Measurements from ENCODE around the gene GRB7.
"Not testable (repeated sequence)": the region's sequence is repeated elsewhere in the genome, so short reads cannot be mapped to it uniquely, and the experiment has no call there.

Gene GRB7

DNA sequence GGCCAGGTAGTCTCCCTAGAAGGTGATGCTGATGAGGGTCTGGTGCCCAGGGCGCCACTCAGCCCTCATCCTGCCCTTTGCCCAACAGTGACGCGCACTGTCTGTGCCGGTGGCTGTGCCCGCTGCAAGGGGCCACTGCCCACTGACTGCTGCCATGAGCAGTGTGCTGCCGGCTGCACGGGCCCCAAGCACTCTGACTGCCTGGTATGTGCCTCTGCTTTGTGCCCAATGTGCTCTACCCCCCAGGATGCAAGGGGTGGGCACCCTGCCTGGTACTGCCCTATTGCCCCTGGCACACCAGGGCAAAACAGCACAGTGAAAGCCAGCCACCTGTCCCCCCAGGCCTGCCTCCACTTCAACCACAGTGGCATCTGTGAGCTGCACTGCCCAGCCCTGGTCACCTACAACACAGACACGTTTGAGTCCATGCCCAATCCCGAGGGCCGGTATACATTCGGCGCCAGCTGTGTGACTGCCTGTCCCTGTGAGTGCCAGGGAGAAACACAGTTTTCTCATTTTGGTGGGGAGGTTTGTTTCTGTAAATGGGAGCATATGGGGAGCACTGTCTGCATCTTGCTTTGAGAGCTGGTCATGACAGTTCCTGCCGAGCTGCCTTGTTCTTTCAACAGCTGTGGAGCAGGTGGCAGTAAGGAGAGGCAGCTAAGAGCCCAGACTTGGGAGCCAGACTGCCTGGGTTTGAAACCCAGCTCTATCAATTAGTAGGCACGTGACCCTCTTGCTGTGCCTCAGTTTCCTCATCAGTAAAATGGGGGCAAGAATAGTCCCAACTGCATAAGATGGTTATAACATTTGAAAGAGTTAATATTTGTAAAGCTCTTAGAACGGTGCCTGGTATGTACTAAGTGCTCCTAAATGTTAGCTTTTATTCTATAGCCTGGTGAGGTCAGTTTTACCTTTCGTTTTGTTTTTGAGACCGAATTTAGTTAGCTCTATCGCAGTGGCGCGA lies 27.5 kb upstream of the GRB7 start:
- no peak for DNase-seq

GRCh38 chr17:39711071-39711470 lies 26.7 kb upstream of the GRB7 start:
- DNase-seq = not testable (repeated sequence)

DNA sequence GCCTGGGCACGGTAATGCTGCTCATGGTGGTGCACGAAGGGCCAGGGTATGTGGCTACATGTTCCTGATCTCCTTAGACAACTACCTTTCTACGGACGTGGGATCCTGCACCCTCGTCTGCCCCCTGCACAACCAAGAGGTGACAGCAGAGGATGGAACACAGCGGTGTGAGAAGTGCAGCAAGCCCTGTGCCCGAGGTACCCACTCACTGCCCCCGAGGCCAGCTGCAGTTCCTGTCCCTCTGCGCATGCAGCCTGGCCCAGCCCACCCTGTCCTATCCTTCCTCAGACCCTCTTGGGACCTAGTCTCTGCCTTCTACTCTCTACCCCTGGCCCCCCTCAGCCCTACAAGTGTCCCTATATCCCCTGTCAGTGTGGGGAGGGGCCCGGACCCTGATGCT lies 25.9 kb upstream of the GRB7 start:
- DNase-seq = no peak

GRCh38 chr17:39714234-39714633 lies 23.5 kb upstream of the GRB7 start:
- DNase-seq = no peak

DNA sequence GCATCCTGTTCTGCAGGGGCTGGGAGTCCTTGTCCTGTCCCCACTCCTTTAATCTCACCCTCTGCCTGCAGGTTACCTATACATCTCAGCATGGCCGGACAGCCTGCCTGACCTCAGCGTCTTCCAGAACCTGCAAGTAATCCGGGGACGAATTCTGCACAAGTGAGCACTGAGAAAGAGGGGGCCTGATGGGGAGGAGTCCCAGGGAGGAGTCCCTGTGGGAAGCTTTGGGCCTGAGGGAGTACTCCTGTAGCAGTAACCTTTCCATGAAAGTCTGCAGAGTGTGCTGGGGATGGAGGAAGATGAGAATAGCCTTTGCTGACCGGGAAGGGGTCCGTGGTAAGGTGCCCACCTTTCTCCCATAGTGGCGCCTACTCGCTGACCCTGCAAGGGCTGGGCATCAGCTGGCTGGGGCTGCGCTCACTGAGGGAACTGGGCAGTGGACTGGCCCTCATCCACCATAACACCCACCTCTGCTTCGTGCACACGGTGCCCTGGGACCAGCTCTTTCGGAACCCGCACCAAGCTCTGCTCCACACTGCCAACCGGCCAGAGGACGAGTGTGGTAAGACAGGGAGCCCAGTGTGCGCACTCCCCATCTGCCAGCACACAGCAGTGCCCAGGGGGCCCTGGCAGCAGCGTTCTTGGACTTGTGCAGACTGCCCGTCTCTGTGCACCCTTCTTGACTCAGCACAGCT lies 22.2 kb upstream of the GRB7 start:
- no peak for DNase-seq

GRCh38 chr17:39716073-39716818 lies 21.5 kb upstream of the GRB7 start:
- DNase-seq = no peak

GRCh38 chr17:39716879-39717536 lies 20.7 kb upstream of the GRB7 start:
- no peak for DNase-seq

- DNase-seq = no peak
Measured at GRCh38 chr17:39717660-39718059, 20.1 kb upstream of the GRB7 start.

- DNase-seq = no peak
Measured at GRCh38 chr17:39719563-39720355, 18.0 kb upstream of the GRB7 start.

- DNase-seq = no peak
Measured at GRCh38 chr17:39722104-39722503, 15.6 kb upstream of the GRB7 start.

DNA sequence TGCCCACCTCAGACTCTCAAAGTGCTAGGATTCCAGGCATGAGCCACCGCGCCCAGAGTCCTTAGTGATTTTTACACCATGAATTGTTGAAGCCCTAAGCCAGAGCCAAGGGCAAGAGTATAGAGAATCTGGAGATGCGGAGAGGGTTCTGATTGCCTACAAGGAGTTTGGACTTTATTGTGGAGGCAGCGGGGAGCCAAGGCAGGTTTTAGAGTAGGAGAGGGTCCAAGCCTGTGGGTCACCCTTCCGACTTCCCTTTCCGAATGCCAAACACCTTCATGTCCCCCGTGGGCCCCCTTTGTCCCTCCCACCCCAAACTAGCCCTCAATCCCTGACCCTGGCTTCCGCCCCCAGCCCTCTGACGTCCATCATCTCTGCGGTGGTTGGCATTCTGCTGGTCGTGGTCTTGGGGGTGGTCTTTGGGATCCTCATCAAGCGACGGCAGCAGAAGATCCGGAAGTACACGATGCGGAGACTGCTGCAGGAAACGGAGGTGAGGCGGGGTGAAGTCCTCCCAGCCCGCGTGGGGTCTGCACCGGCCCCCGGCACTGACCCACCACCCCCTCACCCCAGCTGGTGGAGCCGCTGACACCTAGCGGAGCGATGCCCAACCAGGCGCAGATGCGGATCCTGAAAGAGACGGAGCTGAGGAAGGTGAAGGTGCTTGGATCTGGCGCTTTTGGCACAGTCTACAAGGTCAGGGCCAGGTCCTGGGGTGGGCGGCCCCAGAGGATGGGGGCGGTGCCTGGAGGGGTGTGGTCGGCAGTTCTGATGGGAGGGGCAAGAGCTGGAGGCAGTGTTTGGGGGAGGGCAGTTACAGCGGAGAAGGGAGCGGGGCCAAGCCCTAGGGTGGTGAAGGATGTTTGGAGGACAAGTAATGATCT lies 14.5 kb upstream of the GRB7 start:
- no peak for DNase-seq

- DNase-seq = no peak
Measured at GRCh38 chr17:39724731-39725130, 13.0 kb upstream of the GRB7 start.

GRCh38 chr17:39725923-39726322 lies 11.8 kb upstream of the GRB7 start:
- not testable (repeated sequence) for DNase-seq

DNA sequence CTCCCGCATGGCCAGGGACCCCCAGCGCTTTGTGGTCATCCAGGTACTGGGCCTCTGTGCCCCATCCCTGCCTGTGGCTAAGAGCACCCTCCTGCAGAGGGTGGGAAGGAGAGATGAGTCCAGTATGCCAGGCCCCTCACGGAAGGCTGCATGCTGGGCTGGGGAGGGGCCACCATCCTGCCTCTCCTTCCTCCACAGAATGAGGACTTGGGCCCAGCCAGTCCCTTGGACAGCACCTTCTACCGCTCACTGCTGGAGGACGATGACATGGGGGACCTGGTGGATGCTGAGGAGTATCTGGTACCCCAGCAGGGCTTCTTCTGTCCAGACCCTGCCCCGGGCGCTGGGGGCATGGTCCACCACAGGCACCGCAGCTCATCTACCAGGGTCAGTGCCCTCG lies 11.1 kb upstream of the GRB7 start:
- no peak for DNase-seq

GRCh38 chr17:39727556-39727955 lies 10.2 kb upstream of the GRB7 start:
- DNase-seq = no peak

DNA sequence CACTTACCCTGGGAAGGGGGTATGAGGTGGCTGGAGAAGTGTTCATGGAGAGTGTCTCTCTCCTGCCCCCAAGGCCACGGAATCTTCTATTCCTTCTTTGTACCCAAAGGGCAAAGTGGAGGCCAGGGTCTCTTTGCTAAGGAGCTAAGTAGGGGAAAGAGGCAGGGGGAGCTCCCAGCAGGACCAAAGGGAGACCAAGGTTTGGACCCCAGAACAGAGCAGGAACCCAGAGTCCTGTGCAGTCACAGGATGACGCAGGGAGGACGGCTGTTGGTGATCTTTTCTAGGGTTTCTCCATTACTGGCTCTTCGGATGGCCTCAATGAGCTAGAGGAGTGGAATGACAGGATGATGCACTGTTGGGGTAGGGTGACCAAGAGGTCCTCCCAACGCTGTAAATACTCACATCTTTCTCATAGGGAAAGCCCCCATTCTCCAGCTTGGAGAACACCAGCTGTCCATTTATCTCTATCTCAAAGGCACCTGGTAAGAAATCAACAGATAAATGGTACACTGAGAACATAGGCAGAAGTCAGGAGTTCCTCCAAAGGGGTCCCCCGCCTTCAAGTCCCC lies 8.4 kb upstream of the GRB7 start:
- no peak for DNase-seq

DNA sequence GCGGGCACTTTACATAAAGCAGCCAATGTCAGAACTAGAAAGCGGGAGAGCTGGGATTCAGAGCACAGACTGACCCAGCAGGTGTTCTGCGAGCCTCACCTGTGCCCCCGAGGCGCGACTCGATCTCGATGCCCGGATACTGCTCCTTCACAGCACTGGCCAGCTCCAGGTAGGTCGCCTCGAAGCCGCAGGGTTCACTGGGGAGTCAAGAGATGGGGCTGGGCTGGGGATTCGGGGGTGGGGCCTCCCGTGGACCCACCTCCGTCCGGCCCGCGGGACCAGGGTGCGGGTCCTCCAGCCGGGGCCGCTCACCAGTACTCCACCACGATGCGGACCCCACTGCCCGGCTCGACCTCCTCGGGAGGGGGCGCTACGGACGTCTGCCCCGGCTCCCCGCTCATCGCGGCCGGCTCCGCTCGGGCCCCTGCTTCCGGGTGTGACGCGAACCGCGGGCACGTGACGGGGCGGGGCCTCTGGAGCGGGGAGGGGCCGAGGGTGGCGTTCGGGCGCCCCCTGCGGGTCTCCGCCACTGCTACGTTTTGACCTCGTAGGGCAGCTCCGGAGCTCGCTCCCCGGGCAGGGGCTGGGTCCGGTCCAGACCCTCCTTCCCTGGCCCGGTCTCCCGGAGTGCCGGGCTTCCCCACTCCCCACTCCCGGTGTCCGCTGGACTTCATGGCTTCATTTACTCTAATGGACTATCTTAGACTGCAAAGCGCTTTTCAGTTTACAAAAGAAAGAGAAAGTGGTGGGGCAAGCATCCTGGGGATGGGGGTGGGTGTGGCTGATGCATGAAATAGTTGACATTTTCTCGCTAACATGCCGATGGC lies 7.4 kb upstream of the GRB7 start, which contains the start of gene MIEN1:
Gene MIEN1, minus strand, starts transcription at position 438 of the 827 bp plus-strand sequence. Its CDS starts 37 bp downstream, at position 401.
- peak; percentile 96 for DNase-seq

DNA sequence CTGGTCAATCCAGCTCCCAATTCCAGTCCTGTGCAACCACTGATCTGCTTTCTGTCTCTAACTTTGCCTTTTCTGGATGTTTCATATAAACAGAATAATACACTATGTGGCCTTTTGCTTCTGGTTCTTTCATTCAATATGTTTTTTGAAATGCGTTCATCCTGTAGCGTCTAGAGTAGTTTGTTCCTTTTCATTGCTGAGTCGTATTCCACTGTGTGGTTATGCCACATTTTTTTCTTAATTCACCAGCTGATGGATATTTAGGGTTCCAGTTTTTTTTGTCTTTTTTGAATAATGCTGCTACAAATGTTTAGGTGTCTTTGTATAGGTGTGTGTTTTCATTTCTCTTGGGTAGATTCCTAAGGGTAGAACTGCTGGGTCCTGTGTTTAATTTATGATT lies 5.2 kb upstream of the GRB7 start:
- DNase-seq = no peak

DNA sequence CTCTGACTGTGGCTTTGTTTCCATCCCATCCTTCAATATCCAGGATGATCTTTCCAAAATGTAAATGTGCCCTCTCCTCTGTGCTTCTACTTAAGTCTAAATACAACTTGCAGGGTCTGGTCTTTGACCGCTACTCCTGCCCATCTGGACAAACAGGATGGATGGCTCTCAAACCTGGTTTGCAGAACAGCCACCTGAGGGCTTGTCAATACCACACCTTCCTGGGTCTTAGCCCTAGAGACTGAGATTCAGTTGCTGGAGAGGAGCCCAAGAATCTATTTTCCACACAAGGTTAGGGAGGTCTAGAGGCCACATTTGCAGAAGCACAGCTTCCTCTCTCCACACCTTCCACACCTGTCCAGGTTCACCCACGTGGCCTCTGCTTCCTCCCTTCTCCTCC lies 1.9 kb upstream of the GRB7 start:
- DNase-seq = no peak

All from CD4-positive, alpha-beta T cell treated with Interleukin-17A for 4 hours (primary cell).